GM23248 (cell line): ENCODE measurements around the gene RAD51B. TPM values are rescaled to one million over a fixed set of nuclear protein-coding genes. Genes with fewer than 3 reads are reported as not detected.

Experiments used
- DNase-seq: peaks from one replicate; pipeline ENCODE4 v3.0.0-alpha.2; 2015
- H2AFZ ChIP-seq: fragments of 200-600 bp; sonication (generic); 2 replicates; pipeline ENCODE4 v1.6.1; 2016; ENCODE audit warnings: antibody characterized with exemption
- H3F3A ChIP-seq: fragments of 200-600 bp; sonication (generic); 2 replicates; pipeline ENCODE4 v1.6.1; 2016; ENCODE audit warnings: mild to moderate bottlenecking, antibody characterized with exemption, mixed run types; ENCODE audit not compliant: insufficient read depth
- H3K27ac ChIP-seq: fragments of 200-600 bp; sonication (generic); 2 replicates; pipeline ENCODE4 v1.5.1; 2016; ENCODE audit warnings: mild to moderate bottlenecking
- H3K27me3 ChIP-seq: fragments of 200-600 bp; sonication (generic); replicated peaks from 2 replicates; pipeline ENCODE4 v1.6.1; 2016; ENCODE audit warnings: mild to moderate bottlenecking; ENCODE audit not compliant: insufficient read depth
- H3K36me3 ChIP-seq: fragments of 200-600 bp; sonication (generic); 2 replicates; pipeline ENCODE4 v1.6.1; 2016; ENCODE audit warnings: low read depth, mild to moderate bottlenecking
- H3K4me1 ChIP-seq: fragments of 200-600 bp; sonication (generic); 2 replicates; pipeline ENCODE4 v1.6.1; 2016; ENCODE audit warnings: mild to moderate bottlenecking; ENCODE audit not compliant: insufficient read depth
- H3K4me2 ChIP-seq: fragments of 200-600 bp; sonication (generic); one replicate; pipeline ENCODE4 v1.6.1; 2016; ENCODE audit warnings: mild to moderate bottlenecking; ENCODE audit not compliant: unreplicated experiment
- H3K4me3 ChIP-seq: fragments of 200-600 bp; sonication (generic); 2 replicates; pipeline ENCODE4 v1.5.1; 2016; ENCODE audit warnings: mild to moderate bottlenecking
- H3K79me2 ChIP-seq: fragments of 200-600 bp; sonication (generic); 2 replicates; pipeline ENCODE4 v1.6.1; 2016; ENCODE audit warnings: mild to moderate bottlenecking; ENCODE audit not compliant: insufficient read depth
- H3K9ac ChIP-seq: fragments of 200-600 bp; sonication (generic); 2 replicates; pipeline ENCODE4 v1.6.1; 2016; ENCODE audit warnings: mild to moderate bottlenecking
- H3K9me2 ChIP-seq: fragments of 200-600 bp; sonication (generic); 2 replicates; pipeline ENCODE4 v1.6.1; 2016; ENCODE audit warnings: mixed run types, mild to moderate bottlenecking, moderate library complexity; ENCODE audit not compliant: insufficient read depth
- H3K9me3 ChIP-seq: fragments of 200-600 bp; sonication (generic); one replicate; pipeline ENCODE4 v1.6.1; 2017; ENCODE audit warnings: low read depth
- H4K20me1 ChIP-seq: fragments of 200-600 bp; sonication (generic); 2 replicates; pipeline ENCODE4 v1.6.0; 2016; ENCODE audit not compliant: insufficient read depth
- EZH2 ChIP-seq: fragments of 200-600 bp; sonication (generic); IDR thresholded peaks from 2 replicates; pipeline ENCODE4 v1.6.1; 2018; ENCODE audit warnings: antibody characterized with exemption, mild to moderate bottlenecking; ENCODE audit not compliant: insufficient read depth, poor library complexity, severe bottlenecking
- EZH2phosphoT487 ChIP-seq: fragments of 200-600 bp; sonication (generic); IDR thresholded peaks from 2 replicates; pipeline ENCODE4 v1.6.1; 2018; ENCODE audit warnings: antibody characterized with exemption, moderate library complexity, mild to moderate bottlenecking, low read depth; ENCODE audit not compliant: insufficient read depth
- WGBS, 2 experiments: methylation state at CpG; one replicate each; pipeline ENCODE4 v1.1.6; 2015 to 2017; ENCODE audit warnings: low lambda C conversion rate in 2 of 2, low coverage in 1 of 2; ENCODE audit errors: missing lambda C conversion rate in 2 of 2; 5-methylcytosine and 5-hydroxymethylcytosine counted together
- in situ Hi-C: fragments of 300-500 bp; cut with MboI; formaldehyde crosslinking; loops from 2 replicates; pipeline ENCODE4 v1.15.0; 2020
- polyA plus RNA-seq: library from polyadenylated mRNA; unstranded; fragments of >200 nt; fragmentation: Nextera tagmentation; extraction: Ambion mirVana; gene quantifications from 2 replicates; pipeline ENCODE4 v1.2.1, GENCODE V29; 2016
- total RNA-seq: library from RNA; depleted of rRNA; stranded (reverse); fragments of >200 nt; shearing (Covaris generic); gene quantifications from 2 replicates; pipeline ENCODE4 v1.2.3, GENCODE V29; 2014

The RAD51B gene
- total and polyA plus RNA-seq, 2 experiments from 2014 or later: 4.0 to 8.8 TPM

DNA sequence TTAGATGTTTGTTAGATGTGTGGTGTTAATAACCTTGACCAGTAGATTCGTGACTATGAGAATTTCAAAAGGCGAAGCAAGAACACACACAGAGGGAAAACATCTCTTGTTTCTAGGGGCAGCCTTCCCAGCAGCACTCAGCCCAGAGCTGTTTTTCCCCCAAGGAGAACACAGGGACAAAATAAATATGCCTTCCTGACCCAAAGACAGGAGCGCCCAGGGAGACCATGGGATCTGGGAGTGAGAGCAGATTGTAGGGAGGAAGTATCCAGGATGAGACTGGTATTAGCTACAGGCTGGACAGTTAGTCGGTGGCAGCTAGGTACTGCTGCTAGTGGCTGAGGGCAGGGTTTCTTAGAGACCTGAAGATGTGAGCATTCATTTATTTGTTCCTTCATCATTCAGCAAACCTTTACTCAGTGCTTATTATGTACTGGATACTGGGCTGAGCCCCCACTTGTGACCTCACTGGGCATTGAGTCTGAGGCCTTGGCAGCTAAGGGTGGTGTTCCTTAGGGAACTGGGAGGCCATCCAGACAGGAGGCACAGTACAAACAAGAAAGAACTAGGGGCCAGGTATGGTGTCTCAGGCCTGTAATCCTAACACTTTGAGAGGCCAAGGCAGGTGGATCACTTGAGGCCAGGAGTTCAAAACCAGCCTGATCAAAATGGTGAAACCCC, 503.5 kb downstream of the RAD51B start:
- Histone ChIP-seq H3K4me1 (no peaks in the 10 kb centered on the region), H3K9me2 (no peaks in the 10 kb centered on the region), H2AFZ (no peak overlapping the region), H3K27me3 (no peaks in the 10 kb centered on the region), H3K36me3 (no peaks in the 10 kb centered on the region), H3K9me3 (no peaks in the 10 kb centered on the region), H3K27ac (no peak overlapping the region), H3K4me2 (no peak overlapping the region), H3K4me3 (no peak overlapping the region), H4K20me1 (no peaks in the 10 kb centered on the region), H3F3A (no peaks in the 10 kb centered on the region), H3K79me2 (no peaks in the 10 kb centered on the region), H3K9ac (no peak overlapping the region)
- DNase-seq: no peak
- no peak for TF ChIP-seq EZH2
- no peak for TF ChIP-seq EZH2phosphoT487
- in situ Hi-C loops: no loop called here
- WGBS, 2 experiments: 94 to 95% methylated on average over 4 of the region's 4 CpGs

DNA sequence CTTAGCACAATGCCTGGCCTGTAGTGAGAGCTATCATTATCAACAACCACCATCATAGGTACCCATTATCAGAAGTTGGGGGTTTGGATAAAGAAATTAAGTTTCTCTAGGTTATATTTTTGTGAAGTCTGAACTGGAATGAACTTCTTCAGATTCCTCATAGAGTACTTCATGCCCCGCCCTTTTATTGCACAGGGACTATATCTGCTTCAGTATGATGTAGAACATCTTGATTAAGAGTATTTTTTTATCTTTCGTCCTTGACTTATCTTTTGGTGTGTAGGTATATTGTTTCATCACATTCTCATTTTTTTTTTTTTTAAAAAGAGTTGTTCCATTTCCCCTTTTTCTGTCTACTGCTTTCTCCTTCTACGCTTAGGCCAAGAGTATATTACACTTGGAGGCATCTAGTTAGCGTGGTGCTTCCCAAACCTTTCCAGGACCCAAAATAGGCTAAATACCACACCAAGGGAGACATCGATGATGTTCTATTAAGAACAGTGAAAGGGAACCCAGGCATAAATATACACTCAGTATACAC, 505.8 kb downstream of the RAD51B start:
- WGBS, 2 experiments: 96 to 97% methylated on average over 5 of the region's 5 CpGs
- Histone ChIP-seq H3K9me2 (no peaks in the 10 kb centered on the region), H2AFZ (no peak overlapping the region), H3K4me1 (no peaks in the 10 kb centered on the region), H4K20me1 (no peaks in the 10 kb centered on the region), H3K27ac (no peak overlapping the region), H3K4me3 (no peak overlapping the region), H3K27me3 (no peaks in the 10 kb centered on the region), H3K79me2 (no peaks in the 10 kb centered on the region), H3K9ac (no peak overlapping the region), H3K4me2 (no peak overlapping the region), H3F3A (no peaks in the 10 kb centered on the region), H3K9me3 (no peaks in the 10 kb centered on the region), H3K36me3 (no peaks in the 10 kb centered on the region)
- DNase-seq: no peak
- TF ChIP-seq EZH2 (no peak), EZH2phosphoT487 (no peak)
- in situ Hi-C loops: no loop called here

DNA sequence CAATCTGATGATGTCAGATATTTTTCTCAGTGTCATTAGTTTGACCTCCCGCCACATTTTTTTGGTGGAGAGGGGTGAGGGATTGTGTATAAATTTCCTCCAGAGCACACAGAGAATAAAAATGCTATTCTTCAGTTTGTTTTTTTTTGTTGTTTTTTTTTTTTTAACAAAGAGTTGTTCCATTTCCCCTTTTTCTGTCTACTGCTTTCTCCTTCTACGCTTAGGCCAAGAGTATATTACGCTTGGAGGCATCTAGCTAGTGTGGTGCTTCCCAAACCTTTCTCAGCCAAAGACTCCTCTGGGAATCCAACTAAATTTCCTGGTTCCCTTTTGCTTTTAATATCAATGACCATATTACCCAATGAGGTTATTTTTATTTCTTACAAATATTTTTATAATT, 507.7 kb downstream of the RAD51B start:
- 94 to 100% methylated on average over 3 of the region's 3 CpGs for WGBS, 2 experiments
- H3K9me3 ChIP-seq: no peaks in the 10 kb centered on the region
- no peak for TF ChIP-seq EZH2phosphoT487
- TF ChIP-seq EZH2: no peak
- no peaks in the 10 kb centered on the region for H3F3A ChIP-seq
- H3K4me3 ChIP-seq: no peak overlapping the region
- no peak overlapping the region for H3K27ac ChIP-seq
- no peak for DNase-seq
- in situ Hi-C loops: no loop called here
- no peaks in the 10 kb centered on the region for H3K4me1 ChIP-seq
- no peaks in the 10 kb centered on the region for H3K79me2 ChIP-seq
- H2AFZ ChIP-seq: no peak overlapping the region
- H3K36me3 ChIP-seq: no peaks in the 10 kb centered on the region
- no peaks in the 10 kb centered on the region for H3K9me2 ChIP-seq
- H4K20me1 ChIP-seq: no peaks in the 10 kb centered on the region
- no peaks in the 10 kb centered on the region for H3K27me3 ChIP-seq
- no peak overlapping the region for H3K9ac ChIP-seq
- no peak overlapping the region for H3K4me2 ChIP-seq

DNA sequence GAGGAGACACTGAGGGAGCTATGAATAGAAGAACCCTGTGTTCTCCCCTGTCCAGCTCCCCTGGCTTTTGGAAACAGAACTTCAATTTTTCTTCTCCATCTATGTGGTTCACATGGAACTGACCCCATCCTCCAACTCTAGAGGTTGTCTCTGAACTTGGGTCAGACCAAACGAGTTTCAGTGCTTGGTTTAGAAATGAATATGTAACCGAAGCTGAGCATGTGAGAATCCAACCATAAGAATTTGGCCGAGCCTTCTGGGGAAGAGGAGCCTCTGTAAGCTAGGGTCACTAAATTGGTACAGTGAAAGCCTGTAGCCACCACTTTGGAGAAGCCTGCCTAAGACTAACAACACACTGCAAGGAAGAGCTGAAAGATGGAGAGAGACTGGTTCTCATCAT, 508.9 kb downstream of the RAD51B start:
- TF ChIP-seq EZH2 (no peak), EZH2phosphoT487 (no peak)
- no peak overlapping the region for H3K4me2 ChIP-seq
- H3K9me2 ChIP-seq: no peaks in the 10 kb centered on the region
- no peaks in the 10 kb centered on the region for H3K4me1 ChIP-seq
- no peaks in the 10 kb centered on the region for H4K20me1 ChIP-seq
- no peaks in the 10 kb centered on the region for H3K27me3 ChIP-seq
- no peak overlapping the region for H3K27ac ChIP-seq
- H3K9me3 ChIP-seq: no peaks in the 10 kb centered on the region
- 91 to 96% methylated on average over 3 of the region's 3 CpGs for WGBS, 2 experiments
- no peaks in the 10 kb centered on the region for H3K79me2 ChIP-seq
- in situ Hi-C loops: no loop called here
- DNase-seq: no peak
- no peaks in the 10 kb centered on the region for H3F3A ChIP-seq
- no peak overlapping the region for H3K4me3 ChIP-seq
- H3K9ac ChIP-seq: no peak overlapping the region
- H3K36me3 ChIP-seq: no peaks in the 10 kb centered on the region
- H2AFZ ChIP-seq: no peak overlapping the region
